Measurements from ENCODE around the gene CHAF1A. TPM values are rescaled to one million over a fixed set of nuclear protein-coding genes. Genes with fewer than 3 reads are reported as not detected.

CHAF1A gene
- total RNA-seq, 1 experiment from 2014 or later, result 12.9 TPM

DNA sequence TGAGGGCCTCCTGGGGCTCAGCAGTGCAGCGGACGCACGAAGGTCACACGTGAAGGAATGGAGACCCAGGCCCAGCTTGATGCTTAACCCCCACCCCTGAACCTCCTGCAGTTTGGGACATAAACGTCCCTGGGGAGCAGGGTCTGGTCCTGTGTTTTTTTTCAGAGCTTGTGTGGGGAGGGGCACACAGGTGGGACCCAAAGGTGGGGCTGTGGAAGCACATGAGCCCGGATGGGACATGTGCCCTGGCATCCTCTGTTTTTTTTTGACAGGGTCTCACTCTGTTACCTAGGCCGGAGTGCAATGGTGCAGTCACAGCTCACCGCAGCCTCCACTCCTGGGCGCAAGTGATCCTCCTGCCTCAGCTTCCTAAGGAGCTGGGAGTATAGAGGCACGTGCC lies 34.7 kb downstream of the CHAF1A start:
- DNase-seq (ENCODE audit: low read depth), result no peak

DNA sequence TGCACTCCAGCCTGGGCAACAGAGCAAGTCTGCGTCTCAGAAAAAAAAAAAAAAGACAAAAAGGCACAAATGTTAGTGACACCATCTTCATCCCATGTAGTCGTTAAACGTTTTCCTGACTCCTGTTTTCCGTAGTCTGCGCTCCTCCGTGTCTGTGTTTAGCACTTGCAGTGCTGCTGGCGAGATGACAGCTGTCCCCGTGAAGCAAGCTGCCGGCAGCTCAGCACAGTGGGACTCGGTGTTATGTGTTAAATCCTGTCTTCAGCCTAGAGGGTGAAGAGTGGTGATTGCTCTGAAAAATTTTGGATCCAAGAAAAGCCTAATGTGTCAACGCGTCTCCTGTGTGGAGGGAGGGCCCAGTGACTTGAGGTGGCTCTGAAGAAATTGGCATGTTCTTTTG lies 36.8 kb downstream of the CHAF1A start:
- DNase-seq (ENCODE audit: low read depth), result no peak

DNA sequence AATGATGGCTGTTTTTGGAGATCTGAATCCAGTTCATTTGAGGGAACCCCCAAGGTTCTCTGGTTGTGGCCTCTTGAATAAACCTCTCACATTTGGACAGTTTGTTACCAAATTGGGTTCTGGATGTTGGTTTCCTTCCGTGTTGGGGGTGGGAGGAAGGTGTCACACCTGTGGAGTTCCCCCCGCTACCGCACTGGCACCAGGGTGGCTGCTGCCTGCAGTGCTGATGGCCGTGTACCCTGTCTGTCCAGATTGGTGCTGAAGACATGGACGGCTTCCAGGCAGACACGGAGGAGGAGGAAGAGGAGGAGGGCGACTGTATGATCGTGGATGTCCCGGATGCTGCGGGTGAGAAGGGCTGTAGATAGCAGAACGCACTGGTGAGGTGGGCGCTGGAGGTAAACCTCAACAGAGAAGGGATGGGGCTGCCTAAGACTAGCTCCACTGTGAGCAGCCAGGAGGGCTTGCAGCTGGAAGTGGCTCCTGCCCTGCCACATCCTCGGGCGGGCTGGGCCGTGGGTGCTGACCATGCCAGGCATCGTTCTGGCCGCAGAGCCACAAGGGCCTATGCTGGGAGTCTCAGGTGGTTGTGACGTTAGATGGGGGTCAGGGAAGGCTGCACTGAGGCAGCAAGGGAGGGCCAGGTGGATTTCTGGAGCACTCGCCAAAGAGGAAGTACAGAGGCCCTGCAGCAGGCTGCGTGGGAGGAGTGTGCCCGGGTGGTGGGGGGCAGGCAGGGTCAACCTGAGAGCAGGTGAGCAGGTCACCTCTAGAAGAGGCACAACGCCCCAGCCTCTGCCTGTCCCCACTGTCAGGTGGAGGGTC lies 39.8 kb downstream of the CHAF1A start:
- no peak for DNase-seq (ENCODE audit: low read depth)

DNA sequence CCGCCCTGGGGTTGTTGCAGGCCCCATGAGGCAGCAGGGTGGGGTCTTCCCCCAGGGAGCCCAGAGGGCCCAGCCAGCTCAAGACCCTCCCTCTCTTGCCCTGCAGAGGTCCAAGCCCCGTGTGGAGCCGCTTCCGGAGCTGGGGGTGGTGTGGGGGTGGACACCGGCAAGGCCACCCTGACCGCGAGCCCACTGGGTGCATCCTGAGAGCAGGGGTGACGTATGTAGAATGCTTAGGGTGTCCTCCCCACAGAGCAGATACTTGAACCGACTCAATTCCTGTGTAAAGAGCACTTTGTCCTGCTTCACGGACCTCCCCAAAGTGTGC lies 40.3 kb downstream of the CHAF1A start:
- no peak for DNase-seq (ENCODE audit: low read depth)

DNA sequence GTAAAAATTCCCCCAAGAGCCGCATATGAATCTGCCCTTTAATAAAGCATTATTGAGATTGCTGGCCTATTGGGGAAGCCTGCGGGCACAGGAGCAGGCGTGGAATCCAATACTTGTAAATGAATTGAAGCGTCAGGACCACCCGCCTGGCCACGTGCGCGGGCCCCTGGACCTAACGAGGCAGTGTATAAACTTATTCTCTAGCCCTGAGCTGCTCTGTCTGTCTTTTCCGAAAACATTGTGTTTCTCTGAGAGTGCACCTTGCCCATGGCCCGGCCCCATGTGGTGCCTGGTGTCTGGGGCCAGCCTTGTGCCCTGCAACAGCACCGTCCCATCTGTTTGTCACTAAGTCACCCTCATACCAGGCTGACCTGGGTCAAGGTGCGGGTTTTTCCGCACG lies 40.7 kb downstream of the CHAF1A start:
- no peak for DNase-seq (ENCODE audit: low read depth)

DNA sequence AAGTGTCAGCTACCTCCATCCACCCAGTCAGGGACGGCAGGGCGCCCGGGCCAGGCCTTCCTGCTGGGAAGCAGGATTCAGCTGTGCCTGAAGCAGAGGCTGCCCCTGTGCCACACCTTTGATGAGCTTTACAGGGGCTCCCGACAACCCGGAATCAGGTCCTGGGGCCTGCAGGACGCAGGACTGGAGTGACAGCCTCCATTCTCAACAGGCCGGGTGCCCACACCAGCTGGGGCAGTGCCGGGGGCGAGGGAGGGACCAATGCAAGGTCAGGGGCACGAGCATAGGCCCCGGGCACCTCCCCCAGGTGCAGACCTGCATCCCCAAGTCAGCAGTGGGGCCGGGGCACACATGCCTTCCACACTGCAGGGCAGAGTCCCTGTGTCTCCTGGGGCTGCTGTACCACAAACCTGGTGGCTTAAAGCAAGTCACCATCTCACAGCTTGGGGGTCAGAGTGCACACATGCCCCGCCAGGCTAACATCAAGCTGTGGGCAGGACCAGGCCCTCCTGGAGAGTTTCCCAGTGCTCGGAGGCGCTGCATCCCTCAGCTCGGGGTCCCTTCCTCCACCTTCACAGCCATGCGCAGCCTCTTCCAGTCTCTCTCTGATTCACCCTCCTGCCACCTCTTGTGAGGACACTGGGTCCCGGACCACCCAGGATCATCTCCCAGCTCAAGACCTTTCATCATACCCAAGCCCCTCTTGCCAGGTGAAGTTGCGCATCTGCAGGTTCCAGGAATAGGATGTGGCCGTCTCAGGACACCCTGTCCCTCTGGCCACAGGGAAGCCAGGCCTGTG lies 41.7 kb downstream of the CHAF1A start:
- DNase-seq (ENCODE audit: low read depth), result no peak

DNA sequence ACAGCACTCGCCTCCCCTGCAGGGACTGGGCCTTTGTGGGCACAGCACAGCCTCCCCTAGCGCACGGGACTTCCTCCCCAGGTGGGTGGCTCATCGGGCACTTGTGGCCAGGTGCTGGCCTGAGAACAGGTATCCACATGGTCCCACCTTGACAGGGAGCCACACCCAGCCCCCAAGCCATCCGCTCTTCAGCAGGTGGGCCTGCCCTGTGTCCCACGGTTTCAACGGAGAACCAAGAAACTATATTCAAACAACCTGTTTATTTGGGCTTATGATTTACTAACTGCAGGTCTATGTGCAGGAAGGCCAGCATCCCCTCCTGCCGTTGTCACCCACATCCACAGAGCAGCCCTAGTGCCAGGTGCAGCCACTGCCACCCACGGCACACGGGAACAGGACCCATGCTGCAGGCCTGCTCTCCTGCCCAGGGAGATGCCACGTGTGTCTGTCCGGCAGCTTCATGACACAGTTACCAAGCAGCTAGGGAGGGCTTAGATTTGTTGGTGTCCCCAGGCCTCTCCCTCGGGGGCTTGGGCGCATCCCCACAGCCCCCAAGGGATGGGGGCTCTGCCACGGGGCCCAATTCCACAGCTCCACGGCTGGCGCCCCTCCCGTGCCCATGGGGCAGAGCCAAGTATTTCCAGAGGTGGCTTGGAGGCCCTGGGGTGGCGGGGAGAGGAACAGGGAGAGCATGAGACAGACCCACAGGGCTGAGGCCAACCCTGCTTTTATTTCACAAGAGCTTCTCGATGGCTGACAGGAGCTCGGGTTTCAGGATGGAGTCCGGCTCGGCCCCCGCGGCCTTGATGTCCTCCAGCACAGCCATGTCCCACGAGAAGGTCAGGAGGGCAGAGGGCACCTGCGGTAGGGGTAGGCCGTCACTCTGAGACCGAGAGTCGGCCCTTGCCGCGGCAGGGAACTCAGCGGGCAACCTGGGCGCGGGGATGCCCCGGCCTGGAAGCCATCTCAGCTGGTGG lies 42.6 kb downstream of the CHAF1A start:
- DNase-seq (ENCODE audit: low read depth), result no peak

DNA sequence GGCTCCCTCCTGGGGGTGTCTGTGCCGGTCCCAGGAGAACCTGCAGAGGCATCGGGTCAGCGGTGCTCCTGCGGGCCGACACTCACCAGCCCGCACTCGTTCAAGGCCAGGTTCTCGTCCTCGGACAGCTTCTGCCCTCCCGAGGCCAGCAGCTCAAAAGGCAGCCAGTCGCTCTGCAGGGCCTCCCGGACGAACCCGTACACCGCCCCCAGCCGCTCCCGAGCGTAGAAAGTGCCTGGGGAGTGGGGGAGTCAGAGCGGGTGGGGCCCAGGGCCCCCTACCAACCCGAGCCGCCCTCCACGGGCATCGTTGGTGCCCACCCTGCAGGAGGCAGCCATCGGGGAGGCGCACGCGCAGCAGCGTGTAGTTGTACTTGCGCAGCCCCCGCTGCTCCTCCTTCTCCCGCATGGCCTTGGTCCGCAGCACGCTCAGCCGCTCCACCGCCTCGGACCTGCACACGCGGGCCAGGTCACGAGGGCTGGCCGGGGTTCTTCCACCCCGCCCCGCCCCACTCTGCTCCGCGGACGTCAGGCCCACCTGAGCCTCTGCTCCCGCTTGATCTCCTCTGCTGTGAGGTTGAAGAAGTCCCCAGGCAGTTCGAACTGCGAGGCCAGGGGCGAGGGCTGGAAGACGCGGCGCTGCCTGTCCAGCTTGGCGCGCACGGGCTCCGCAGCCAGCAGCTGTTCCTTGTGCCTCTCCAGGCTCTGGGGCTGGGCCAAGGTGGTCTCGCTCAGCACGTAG lies 43.7 kb downstream of the CHAF1A start:
- no peak for DNase-seq (ENCODE audit: low read depth)

DNA sequence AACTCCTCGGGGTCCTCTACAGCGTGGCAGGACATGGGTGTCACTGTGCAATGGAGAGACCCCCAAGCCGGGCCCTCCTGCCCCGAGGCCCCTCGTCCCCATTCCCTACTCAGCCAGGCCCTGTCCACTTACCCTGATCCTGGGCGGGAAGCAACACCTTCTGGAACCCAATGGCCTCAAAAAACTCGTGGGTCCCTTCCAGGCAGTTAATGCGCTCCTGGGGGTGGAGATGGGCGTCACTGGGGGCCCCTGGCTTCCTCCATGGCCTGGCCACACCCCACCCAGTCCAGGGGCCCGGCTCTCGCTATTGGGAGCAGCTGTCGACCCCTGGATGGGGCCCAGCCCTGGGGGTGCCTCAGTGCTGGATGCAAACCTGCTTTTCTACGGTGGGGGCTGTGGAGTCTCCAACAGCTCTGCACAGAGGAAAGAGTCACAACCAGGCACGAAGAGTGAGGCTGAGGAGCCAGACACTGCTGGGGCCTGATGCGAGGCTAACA lies 44.3 kb downstream of the CHAF1A start:
- no peak for DNase-seq (ENCODE audit: low read depth)

DNA sequence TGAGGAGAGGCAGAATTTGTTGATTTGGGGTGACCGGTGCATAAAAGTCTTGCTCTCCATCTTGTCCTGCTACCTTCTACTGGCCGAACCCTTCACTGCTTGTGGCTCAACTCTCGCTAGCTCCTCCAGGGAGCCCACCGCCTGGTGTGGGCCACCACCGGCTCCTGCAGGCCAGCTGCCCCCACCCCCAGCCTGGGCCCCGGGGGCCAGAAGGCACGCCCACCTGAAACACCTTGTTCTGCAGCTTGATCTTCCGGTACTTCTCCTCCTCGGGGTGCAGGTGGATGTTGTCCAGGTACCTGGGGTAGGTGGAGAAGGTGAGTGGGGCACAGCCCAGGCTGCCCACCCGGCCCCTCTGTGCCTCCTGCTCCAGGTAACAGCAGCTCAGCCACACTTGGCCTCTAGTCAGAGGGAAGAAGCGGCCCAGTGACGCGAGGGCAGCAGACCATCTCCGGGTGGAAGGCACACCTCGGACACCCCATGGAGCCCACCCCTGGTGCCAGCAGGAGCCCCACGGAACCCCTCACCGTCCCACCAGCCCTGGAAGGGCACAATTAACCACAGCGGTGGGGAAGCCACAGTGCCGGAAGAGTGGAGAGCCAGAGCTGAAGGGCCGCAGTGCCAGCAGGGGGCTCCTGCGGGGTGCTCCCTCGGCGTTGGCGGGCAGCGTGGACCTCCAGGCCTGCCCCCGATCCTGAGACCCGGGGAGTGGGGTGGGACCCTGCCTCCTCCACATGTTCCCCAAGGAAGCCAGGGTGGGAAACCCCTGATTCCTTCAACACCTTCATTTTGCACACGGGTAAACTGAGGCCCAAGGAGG lies 45.1 kb downstream of the CHAF1A start:
- DNase-seq (ENCODE audit: low read depth), result no peak

DNA sequence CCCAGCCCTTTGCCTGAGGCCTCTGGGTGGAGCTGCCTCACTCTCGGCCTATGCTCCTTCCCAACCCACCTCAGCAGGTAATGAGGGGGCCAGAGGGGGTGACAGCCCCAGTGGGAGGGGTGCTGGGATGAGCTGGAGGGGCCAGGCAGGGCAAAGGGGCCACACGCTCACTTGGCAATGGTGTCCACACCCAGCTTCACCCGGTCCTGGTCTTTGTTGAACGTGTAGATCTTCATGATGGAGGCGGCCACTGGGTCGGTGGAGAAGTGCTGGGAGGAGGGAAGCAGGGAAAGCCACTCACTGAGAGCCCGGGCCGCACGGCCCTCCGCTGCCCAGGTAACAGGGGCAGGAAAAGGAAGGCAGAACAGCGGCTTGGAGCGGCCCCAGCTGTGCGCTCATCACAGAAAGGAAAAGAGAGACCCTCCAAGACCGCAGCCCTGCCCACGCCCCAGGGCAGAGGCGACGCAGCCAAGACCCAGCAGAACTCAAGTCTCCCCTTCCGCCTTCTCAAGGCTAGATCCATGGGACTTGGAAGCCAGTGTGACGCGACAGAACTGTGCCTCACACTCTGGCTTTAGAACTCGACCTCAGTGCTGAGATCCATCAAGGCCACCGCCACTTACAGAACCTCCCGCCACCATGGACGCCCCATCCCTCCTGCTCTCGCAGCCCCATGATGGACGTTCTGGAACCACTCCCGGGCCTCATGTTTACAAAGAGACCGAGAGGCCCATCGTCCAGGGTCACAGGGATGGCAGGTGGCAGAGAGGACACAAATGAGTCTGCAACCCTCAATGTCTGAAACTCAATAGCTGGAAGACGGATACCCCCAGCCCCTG lies 45.9 kb downstream of the CHAF1A start:
- no peak for DNase-seq (ENCODE audit: low read depth)

DNA sequence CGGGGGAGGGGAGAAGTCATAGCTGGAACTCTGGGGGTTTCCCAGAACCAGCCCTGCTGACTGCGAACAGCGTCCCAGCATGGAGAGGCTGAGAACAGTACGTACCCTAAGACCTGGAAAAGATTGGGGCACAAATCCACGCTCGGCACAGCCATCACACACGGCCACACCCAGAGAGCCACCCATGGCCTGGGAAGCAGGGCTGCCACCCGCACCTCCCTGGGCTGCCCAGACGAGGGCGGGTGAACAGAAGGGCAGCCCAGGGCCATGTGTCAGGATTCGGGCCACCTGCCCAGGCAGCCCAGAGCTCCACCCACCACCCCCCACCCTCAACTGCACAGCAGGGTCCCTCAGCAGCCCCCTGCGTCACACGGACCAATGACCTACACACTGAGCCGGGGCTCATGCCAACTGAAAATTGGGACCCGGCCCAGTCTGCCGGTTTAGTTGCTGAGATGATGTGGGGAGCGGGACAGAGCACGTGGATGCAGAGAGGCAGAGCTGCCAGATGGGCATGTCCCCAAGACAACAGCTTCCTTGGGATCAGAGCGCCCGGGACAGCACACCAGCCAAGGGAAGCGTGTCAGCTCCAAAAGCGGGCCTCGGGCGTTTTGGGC lies 46.7 kb downstream of the CHAF1A start:
- no peak for DNase-seq (ENCODE audit: low read depth)

DNA sequence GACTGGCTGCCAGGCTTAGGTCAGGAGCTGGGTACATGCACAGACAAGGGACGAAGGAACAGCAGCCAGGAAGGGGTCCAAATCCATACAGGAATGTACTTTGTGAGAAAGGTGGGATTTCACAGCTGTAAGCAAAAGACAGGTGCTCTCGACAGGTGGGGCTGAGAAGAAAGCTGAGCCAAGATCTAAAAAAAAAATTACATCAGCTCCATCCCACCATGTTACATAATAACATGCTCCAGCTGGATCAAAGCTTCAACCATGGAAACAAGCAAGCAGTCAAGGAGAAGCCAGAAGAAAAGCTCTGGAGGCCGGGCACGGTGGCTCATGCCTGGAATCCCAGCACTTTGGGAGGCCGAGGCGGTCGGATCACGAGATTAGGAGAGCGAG lies 47.2 kb downstream of the CHAF1A start:
- no peak for DNase-seq (ENCODE audit: low read depth)

DNA sequence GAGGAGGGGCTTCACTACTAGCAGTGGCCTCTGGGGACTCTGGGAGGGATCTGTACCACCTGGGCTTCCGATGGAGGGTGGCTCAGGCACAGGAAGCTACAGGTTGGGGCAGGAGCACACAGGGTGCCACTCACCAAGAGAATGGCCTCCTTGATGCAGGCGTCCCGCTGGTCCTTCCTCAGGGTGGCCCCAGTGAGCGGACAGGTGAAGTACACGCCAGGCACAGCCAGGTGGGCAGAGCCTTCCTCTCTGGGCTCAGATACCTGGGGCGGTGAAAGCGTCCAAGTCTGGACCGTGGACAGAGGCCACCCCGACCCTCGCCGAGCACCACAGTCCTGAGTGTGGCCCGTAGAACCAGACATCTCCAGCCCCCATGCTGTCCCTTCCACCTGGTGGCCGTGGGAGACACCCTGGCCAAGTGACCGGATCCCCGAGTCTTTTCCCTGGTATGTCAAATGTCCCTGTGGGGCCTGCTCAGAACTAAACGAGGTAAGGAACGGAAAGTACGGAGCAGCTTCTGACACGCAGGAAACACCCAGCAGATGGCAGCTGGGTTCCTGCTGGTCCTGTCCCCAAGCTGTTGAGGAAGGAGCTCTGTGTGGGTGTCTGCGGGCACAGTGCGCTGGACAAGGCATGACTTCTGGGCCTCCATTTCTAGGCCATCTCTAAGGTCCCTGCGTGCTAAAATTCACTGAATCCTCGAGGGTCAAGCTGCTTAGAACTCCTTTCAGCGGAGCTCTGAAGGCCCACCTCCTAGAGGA lies 50.0 kb downstream of the CHAF1A start:
- no peak for DNase-seq (ENCODE audit: low read depth)

DNA sequence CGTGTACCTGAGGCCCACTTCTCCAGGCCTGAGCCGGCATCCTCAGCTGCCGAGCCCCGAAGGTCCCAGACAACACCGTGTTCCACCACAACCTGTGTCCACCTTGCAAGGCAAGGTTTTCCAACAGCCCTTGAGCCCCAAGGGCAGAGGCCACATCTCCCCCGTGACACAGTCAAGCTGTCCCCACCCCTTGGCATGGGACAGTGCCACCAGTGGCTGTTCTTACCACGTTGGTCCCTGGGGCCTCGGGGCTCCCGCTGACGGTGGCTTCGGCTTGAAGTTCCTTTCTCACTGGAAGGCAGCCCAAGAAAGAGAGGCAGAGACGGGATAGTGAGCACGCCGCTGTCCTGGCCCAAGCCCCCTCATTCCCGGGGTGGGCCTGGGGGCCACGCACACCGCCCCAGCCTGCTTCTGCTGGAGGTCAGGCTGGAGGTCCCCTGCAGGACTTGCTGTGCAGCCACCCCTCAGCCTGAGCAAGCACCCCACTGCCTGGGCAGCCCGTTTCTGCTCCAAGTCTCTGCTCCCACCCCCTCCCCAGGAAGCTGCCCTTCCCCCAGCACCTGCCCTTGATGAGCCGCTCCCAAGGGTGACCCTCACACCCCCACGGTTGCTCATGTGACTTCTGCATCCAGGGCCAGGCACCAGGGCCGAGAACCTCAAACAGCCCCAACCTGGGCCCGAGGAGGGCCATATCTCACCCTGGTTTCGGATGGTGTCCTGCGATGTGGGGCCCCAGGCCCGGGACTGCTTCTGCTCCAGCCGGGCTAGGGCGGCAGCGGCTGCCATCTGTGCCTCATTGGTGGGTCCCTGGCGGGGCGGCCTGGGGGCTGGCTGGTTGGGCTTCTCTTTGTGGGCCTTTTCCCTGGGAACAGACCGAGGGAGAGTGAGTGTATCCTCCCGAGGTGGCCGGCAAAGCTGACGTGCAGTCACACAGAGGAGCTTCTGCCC lies 51.1 kb downstream of the CHAF1A start:
- DNase-seq (ENCODE audit: low read depth), result no peak

DNA sequence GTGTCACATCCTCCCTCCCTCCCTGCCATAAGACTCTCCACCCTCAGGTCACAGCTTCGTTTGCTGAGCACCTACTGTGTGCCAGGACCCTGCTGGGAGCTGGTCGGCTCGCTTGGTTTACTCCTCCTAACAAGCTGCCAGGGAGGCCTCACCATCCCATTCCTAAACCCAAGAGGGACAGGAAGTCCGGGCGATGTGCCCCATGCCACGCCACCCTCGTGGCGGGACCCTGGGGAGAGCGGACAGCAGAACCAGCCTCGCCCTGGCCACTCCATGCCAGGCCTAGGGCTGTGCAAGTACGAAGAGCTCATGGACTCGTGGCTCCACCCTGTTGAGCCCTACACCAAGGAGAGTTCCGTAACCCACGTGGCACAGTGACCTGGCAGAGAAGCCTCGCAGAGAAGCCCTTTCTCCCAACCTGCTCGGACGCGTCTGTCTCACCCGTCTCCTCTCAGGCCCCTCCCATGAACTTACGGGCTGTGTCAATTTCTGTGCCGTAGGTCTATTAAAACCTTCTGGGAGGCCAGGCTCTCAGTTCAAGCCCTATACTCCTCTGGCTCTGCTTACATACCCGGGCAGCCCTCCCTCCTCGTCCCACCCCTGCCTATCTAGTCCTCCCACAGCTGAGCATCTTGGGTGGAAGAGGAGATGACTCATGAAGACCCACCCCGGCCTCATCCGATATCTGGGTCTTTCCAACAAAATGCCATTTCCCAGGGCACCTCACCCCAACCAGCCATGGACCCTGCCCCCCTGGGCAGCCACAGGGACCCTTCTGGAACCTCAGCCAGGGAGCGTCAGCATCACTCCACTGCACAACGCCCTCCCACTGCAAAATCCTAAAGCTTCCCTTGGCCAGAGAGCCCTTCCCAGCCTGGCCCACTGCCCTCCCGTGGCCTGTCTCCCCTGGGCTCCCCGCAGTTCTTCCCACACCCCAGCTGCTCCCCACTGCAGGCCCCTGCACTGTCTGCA lies 52.6 kb downstream of the CHAF1A start:
- DNase-seq (ENCODE audit: low read depth), result no peak
